Aorta (tissue), 5 donors: Measurements from ENCODE around the gene ADAMTS12. TPM values are rescaled to one million over a fixed set of nuclear protein-coding genes. Genes with fewer than 3 reads are reported as not detected.

Source experiments
- ATAC-seq: fragments of 200-7000 bp; cut with Tn5 transposase; one replicate; pipeline ENCODE4 v1.9.1; 2022; ENCODE audit warnings: moderate library complexity; ENCODE audit not compliant: low FRiP score
- DNase-seq, 2 donors: peaks; one replicate each; pipeline ENCODE4 v3.0.0-alpha.2; 2020
- H3K27ac ChIP-seq, 2 donors: one replicate each; pipeline ENCODE4 v1.5.1; 2013; ENCODE audit warnings: low read length in 2 of 2, mild to moderate bottlenecking in 2 of 2, moderate library complexity in 2 of 2, control low read depth in 1 of 2, inconsistent platforms in 1 of 2, low read depth in 1 of 2
- H3K27me3 ChIP-seq, 2 donors: one replicate each; pipeline ENCODE4 v1.6.1; 2013; ENCODE audit warnings: control low read depth in 1 of 2, low read length in 1 of 2, mild to moderate bottlenecking in 1 of 2, moderate library complexity in 1 of 2; ENCODE audit not compliant: insufficient read depth in 2 of 2, control insufficient read depth in 1 of 2
- H3K36me3 ChIP-seq, 2 donors: one replicate each; pipeline ENCODE4 v1.6.1; 2013; ENCODE audit warnings: control low read depth in 1 of 2, low read length in 1 of 2, mild to moderate bottlenecking in 1 of 2; ENCODE audit not compliant: insufficient read depth in 2 of 2, control insufficient read depth in 1 of 2
- H3K4me1 ChIP-seq, 2 donors: one replicate each; pipeline ENCODE4 v1.6.1; 2013; ENCODE audit warnings: low read length in 2 of 2, control low read depth in 1 of 2, mild to moderate bottlenecking in 1 of 2, moderate library complexity in 1 of 2; ENCODE audit not compliant: insufficient read depth in 2 of 2, control insufficient read depth in 1 of 2
- H3K4me3 ChIP-seq, 2 donors: one replicate each; pipeline ENCODE4 v1.5.1; 2013; ENCODE audit warnings: low read length in 2 of 2, control low read depth in 1 of 2, mild to moderate bottlenecking in 1 of 2
- H3K9me3 ChIP-seq: one replicate; pipeline ENCODE4 v1.6.1; 2013; ENCODE audit warnings: mild to moderate bottlenecking, low read length; ENCODE audit not compliant: control insufficient read depth
- WGBS, 2 donors: extraction: QIAGEN DNeasy Blood & Tissue Kit; methylation state at CpG; one replicate each; pipeline ENCODE4 v1.1.7; 2013; 5-methylcytosine and 5-hydroxymethylcytosine counted together
- intact Hi-C, 2 donors: fragments of 100-400 bp; cut with DNase I; formaldehyde crosslinking; loops; one replicate each; pipeline versions ENCODE4 v1.14.2 to v1.15.0; 2022
- polyA plus RNA-seq, 2 donors: library from polyadenylated mRNA; stranded (reverse); fragments of 200-250 nt; gene quantifications; one replicate each; pipeline ENCODE4 v1.2.3, GENCODE V29; 2013
- total RNA-seq, 2 donors: library from RNA; stranded (reverse); fragmentation: NEBNext Ultra II Directional; extraction: Animal tissue kit (Norgen Biotek cat#: 25700); gene quantifications; one replicate each; pipeline ENCODE4 v1.2.1, GENCODE V29; 2021
- donor health status: healthy with polysubstance abuse.
- donor health status: Bipolar disorder and iron deficiency.
- donor health status: DM: no; HTN: no; CAD: no.
- donor health status: DM: no; HTN: no; CAD: no.
- donor health status: DM: yes; HTN: yes; CAD: no.

ADAMTS12 gene
- total and polyA plus RNA-seq, 4 donors, result 0.50 to 7.3 (median 2.8) TPM

DNA sequence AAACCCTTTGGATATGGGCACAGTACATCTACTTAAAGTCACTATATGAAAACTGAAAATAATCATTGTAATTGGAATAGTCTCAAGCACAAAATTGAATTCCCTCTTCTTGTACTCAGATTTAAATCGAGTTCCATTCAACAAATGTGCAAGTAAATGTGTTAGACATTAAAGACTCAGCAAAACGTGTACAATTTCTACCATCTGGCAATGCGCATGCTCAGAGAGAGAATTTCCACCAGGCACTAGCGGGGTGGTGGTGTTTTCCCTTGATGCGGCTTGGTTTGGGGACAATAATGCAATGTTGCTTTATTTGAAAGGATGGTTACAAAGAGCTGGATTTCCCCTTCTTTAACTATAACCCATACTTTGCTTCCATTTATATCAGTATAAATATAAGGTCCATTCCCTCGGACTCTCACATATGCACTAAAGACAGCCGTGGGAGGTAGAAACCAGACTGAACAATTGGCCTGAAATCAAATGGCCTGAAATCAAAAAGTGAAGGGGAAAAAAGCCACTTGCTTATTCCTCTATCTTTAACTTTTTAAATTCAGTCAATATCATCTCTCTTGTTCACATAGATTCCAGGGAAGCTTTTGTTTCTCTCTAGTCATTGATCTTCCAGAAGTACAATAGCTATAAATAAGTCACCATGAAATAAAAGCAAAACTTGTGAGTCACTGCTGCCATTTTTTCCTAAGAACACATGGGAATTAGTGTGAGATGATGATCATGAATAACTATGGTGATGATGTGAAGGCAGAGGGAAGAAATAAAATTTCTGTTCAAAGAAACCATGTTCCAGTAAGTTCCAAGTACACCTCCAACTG, 59.2 kb downstream of the ADAMTS12 start:
- DNase-seq (no peak), ATAC-seq (no peak)
- Histone ChIP-seq H3K4me1 (no peaks in the 10 kb centered on the region), H3K27ac (no peak overlapping the region), H3K27me3 (no peaks in the 10 kb centered on the region), H3K4me3 (no peak overlapping the region), H3K9me3 (no peaks in the 10 kb centered on the region), H3K36me3 (no peaks in the 10 kb centered on the region)
- 63 to 65% methylated on average over 7 of the region's 7 CpGs for WGBS, 2 donors
- intact Hi-C loops, result no loop called here

DNA sequence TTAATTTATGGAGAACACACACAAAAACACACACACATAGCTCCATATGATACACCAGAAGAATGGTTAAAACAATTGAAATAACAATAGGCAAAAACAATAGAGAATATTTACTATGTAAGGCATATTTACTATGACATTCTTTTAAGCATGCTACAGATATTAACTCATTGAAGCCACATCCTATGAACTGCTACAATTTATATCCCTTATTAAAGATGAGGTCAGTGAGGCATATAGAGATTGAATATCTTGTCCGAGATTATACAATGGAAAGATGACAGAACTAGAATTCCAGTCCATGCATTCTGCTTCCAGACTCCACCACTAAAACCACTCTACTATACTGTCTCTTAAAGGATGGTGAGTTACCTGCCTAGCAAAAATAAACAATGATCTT, 60.7 kb downstream of the ADAMTS12 start:
- H3K27ac ChIP-seq, result no peak overlapping the region
- intact Hi-C loops, result no loop called here
- no peaks in the 10 kb centered on the region for H3K9me3 ChIP-seq
- WGBS, 2 donors, result 94 to 97% methylated on average over 1 of the region's 1 CpG
- ATAC-seq (no peak), DNase-seq (no peak)
- H3K4me3 ChIP-seq, result no peak overlapping the region
- H3K4me1 ChIP-seq, result peaks cover 0 to 5% of the 10 kb centered on the region in 2 donors
- no peaks in the 10 kb centered on the region for H3K36me3 ChIP-seq
- no peaks in the 10 kb centered on the region for H3K27me3 ChIP-seq

DNA sequence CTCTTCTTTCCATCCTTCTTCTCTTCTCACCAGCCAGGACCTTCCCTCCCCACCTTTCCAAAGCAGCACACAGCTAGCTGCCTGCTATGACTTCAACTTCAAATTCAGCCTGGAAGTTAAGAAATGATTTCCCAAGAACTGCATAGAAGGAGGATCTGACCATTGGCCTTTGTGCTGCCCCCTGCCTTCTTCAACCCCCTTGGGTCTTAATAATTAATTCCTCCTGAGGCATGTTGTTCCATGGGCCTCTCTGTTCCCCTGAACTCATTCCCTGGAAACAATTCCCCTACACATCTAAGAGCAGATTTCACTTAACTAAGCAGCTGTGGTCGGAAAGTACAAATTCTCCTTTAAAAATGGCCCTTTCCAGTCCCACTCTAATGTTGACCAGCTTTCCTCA, 62.4 kb downstream of the ADAMTS12 start:
- Histone ChIP-seq H3K36me3 (no peaks in the 10 kb centered on the region), H3K27ac (no peak overlapping the region), H3K27me3 (no peaks in the 10 kb centered on the region), H3K4me1 (peaks cover 0 to 5% of the 10 kb centered on the region in 2 donors), H3K9me3 (no peaks in the 10 kb centered on the region), H3K4me3 (no peak overlapping the region)
- ATAC-seq, result no peak
- 92 to 100% methylated on average over 1 of the region's 1 CpG for WGBS, 2 donors
- intact Hi-C loops, result no loop called here
- no peak for DNase-seq

DNA sequence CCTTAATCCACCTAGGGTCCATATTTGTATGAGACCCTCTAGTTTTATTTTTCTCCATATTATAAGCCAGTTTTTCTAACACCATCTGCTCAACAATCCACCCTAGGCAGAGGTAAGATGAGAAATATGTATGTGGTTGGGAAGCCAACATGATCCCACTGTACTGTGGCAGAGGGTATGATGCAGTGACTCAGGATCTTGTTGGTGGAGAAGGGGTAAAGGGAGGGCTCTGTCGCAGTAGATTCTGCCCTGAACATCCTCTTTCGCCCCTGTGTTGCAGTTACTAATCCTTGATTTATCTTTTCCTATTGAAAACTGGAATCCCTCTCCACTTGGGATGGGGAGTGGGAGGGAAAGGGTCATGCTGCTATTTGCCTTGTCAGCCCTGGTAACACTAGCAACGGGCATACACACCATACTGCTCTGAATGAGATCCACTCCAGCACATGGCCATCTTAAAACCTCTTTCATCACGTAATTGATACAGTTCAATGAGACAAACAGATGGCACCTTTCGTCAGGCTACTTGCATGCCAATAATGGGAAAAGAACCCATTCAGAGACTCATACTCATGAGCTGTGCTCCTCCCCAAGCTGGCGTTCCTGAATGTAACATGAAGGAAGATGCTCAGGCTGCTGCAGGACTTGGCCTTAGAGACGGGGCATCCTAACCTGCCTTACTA, 63.0 kb downstream of the ADAMTS12 start:
- H3K27me3 ChIP-seq, result no peaks in the 10 kb centered on the region
- no peaks in the 10 kb centered on the region for H3K36me3 ChIP-seq
- H3K4me3 ChIP-seq, result no peak overlapping the region
- 82 to 87% methylated on average over 7 of the region's 7 CpGs for WGBS, 2 donors
- intact Hi-C loops, result no loop called here
- H3K4me1 ChIP-seq, result peaks cover 0 to 5% of the 10 kb centered on the region in 2 donors
- no peak overlapping the region for H3K27ac ChIP-seq
- DNase-seq, result no peak
- no peak for ATAC-seq
- H3K9me3 ChIP-seq, result no peaks in the 10 kb centered on the region

DNA sequence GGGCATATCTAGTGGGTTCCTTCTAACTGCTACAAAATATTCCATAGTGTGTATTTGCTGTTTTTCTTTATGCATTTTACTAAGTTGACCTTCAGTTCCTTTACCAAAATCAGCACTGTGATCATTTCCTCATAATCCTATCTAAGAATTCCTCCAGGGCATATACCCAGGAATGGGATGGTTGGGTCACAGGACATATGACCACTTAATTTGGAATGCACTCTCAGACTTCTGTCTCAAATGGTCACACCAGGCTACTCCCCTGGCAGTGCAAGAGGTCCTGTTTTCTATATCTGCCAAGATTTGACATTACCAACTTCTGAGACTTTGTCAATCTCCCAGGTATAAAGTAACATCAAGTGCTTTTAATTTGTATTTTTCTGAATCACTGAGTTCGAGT, 63.9 kb downstream of the ADAMTS12 start:
- no peak for DNase-seq
- no peak for ATAC-seq
- H3K4me1 ChIP-seq, result peaks cover 0 to 5% of the 10 kb centered on the region in 2 donors
- no peaks in the 10 kb centered on the region for H3K27me3 ChIP-seq
- H3K27ac ChIP-seq, result no peak overlapping the region
- no peaks in the 10 kb centered on the region for H3K36me3 ChIP-seq
- WGBS, 2 donors, result 95 to 96% methylated on average over 1 of the region's 1 CpG
- H3K9me3 ChIP-seq, result no peaks in the 10 kb centered on the region
- intact Hi-C loops, result no loop called here
- H3K4me3 ChIP-seq, result no peak overlapping the region

DNA sequence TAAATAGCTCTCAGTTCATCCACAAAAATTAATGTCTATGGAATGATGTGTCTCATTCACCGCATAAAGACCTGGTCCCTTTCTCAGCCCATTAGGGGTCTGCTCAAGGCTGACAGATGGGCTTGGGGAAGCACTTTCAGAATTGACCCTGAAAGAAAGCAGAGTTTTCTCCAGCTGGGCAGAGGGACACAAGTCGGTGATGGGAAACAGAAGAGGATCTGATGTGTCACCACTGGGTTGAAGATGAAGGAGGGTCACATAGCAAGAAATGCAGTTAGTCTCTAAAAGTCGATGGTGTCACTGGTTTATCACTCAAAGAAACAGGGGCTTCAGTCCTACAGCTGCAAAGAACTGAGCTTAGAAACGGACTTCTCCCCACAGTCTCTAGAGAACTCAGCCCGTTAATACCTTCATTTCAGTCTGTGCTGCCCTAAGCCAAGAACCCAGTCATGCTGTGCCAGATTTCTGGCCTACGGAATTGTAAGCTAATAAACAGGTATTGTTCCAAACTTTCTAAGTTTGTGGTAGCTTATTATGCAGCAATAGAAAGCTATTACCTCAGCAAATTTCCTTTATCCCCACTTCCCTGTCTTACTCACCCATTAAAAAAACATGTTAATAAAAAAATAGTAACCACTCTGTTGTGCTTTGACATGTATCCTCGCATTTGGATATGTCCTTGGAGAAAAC, 64.6 kb downstream of the ADAMTS12 start:
- ATAC-seq (no peak), DNase-seq (no peak)
- WGBS, 2 donors, result 55 to 72% methylated on average over 7 of the region's 7 CpGs
- H3K27ac ChIP-seq, result no peak overlapping the region
- no peaks in the 10 kb centered on the region for H3K36me3 ChIP-seq
- H3K4me1 ChIP-seq, result peaks cover 0 to 5% of the 10 kb centered on the region in 2 donors
- H3K9me3 ChIP-seq, result no peaks in the 10 kb centered on the region
- intact Hi-C loops, result no loop called here
- H3K27me3 ChIP-seq, result no peaks in the 10 kb centered on the region
- no peak overlapping the region for H3K4me3 ChIP-seq

DNA sequence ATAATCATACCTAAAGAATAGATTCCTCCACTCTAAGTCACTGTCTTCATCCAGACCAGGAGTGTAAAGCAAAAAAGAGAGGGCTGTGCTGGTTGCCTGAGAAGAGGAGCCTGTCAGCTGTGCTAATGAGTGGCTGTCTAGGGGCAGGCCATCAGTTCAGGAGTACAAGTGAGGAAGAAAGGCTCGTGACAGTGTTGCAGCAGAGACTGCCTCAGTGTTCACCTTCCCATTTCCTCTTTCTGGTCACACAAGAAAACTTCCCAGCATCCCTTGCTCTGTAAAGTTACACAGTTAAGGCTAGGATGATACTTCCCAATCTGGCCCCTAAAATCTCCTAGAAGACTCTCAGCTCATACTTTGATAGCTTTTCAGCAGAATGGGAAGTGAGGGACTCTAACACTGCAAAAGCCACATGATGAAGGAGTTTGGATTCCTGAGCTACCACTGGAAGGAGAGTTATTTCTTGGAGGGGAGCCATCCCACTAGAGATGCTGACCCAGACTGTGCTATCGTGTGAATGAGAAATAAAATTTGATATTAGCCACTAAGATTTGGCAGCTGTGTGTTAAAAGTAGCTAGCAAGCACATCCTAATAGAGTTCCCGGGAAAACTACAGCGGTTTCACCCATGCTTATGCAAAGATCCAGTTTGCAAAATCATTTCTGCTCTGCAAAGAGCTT, 67.1 kb downstream of the ADAMTS12 start:
- no peak for DNase-seq
- peak; percentile 33 for ATAC-seq
- no peaks in the 10 kb centered on the region for H3K27me3 ChIP-seq
- no peak overlapping the region for H3K4me3 ChIP-seq
- H3K36me3 ChIP-seq, result no peaks in the 10 kb centered on the region
- H3K9me3 ChIP-seq, result no peaks in the 10 kb centered on the region
- H3K27ac ChIP-seq, result no peak overlapping the region
- intact Hi-C loops, result no loop called here
- 33 to 36% methylated on average over 4 of the region's 4 CpGs for WGBS, 2 donors
- peaks cover 0 to 5% of the 10 kb centered on the region in 2 donors for H3K4me1 ChIP-seq

DNA sequence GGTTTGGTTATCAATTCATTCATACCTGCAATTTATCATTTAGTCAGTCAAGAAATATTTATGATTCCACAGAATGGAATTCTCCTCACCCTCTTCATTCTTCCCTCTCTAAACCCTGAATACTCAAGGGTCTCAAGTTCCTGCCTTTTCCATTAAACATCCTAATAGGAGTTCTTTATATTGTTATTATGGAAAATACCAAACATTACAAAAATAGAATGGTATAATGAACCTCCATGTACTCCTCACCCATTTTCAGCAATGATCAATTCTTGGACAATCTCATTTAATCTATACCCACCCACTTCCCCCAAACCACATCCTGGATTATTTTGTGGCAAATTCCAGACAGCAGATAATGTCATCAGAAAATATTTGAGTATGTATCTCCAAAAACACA, 74.5 kb downstream of the ADAMTS12 start:
- Histone ChIP-seq H3K4me3 (no peak overlapping the region), H3K4me1 (no peaks in the 10 kb centered on the region), H3K27me3 (no peaks in the 10 kb centered on the region), H3K36me3 (no peaks in the 10 kb centered on the region), H3K27ac (no peak overlapping the region), H3K9me3 (no peaks in the 10 kb centered on the region)
- intact Hi-C loops, result no loop called here
- DNase-seq (no peak), ATAC-seq (no peak)
